Measurements from ENCODE around the gene KIT.

KIT gene

DNA sequence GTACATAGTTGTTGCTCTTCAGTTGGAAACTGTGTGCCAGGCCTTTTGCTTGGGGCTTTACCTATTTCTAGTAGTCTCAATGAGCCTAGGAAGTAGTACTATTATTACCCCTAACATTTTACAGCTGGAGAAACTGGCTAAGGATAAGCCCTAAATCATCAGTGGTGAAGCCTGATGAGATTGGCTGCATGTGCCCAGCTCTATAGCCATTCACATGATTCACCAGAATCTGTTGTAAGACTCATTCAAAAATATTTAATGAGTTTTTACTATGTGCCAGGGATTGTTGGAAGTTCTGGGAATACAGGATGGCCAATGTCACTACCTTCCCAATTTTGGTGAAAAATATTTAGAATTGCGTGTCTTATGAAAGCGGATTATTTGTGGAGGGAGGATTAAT, 2.8 kb downstream of the KIT start:
- no peak for DNase-seq (ENCODE audit: low read depth, low spot score)

DNA sequence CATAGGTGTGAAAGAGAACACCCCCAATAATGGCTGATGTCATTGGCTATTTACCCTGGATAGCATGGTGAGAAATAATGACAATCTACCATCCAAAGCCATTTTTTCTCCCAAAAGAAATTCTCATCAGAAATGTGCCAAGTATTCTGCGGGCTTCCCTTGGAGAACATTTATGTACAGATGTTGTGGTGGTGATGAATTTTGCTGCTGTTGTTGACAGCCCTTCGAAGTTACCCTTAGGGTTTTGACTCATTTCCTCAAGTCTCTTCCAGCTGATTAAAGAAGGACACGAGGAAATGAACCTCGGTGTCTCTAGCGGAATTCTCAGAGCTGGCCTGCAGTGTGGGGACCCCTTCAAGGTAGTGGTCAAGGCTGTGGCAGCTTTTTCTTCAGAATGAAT, 3.4 kb downstream of the KIT start:
- no peak for DNase-seq (ENCODE audit: low read depth, low spot score)

DNA sequence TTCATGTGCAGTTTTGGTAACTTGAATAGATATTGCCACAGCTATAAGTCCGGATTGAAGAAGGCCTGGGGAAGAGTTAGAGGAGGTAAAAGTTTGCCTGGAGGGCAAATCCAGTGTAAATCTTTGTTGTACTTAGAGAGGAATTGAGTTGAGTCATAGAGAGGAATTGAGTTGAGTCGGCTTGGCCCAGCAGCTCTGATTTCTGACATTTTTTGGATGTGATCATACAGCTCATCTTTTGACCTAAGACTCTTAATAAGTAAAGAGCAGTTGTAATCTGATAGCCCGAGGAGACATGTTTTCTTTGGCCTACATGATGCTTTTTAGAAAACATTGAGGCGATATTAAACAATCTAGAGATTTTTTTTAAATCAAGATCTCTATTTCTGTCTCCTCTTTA, 3.9 kb downstream of the KIT start:
- no peak for DNase-seq (ENCODE audit: low read depth, low spot score)

DNA sequence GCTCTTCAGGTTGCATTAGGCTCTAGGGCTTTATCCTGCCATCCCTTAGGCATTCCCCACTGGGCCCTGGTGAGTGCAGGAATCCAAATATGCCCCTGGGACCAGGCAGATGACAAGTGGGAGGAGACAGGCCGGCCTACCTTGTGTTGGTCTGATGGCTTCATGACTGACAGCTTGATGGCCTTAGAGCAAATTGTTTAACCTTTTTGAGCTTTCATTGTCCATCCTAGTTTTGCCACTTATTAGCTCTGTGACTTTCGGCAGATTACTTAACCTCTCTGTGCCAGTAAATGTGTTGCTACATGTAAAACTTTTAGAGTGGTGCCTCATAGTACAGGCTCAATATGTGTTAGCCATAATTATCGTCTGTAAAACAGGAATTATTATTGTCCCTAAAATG, 4.4 kb downstream of the KIT start:
- DNase-seq (ENCODE audit: low read depth, low spot score): no peak

DNA sequence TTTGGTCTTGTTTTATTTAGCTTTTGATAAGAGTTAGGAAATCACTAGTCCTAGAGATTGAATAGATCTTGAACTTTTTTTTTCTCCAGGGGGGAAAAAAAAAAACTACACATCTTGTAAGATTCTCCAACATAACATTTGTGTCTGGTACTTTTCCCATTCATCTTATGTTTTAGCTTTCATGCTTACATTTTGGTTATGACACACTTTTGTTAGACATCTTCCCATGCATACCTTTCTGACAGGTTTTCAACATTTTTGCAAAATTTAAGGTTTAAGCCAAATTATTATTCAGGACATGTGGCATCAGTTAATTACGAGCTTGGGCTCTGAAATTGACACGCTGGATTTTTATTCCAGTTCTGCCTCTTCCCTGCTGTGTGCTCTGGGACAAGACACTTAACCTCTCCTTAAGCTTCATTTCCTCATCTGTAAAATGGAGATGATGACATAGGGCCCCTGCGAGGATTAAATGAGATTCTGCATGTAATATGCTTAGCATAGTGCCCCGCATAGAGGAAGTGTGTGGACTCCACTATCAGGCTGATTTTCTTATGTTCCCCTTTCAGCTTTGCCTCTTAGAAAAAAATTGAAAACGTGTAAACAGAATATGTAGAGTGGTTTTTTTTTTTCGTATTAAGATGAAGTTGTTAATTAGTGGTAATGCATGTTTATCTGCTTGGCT, 5.3 kb downstream of the KIT start:
- DNase-seq (ENCODE audit: low read depth, low spot score): no peak

DNA sequence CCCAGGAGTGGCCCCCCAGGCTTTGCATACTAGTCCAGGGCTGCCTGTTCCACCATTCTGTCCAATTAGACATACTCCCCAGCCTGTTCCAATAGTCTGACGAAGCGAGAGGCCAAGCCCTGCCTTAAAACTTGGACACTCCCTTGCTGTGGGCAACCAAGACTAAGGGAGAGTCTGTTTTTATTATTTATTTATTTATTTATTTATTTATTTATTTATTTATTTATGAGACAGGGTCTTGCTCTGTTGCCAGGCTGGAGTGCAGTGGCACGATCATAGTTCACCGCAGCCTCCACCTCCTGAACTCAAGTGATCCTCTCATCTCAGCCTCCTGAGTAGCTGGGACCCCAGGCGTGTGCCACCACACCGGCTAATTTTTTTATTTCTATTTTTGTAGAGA, 6.6 kb downstream of the KIT start:
- DNase-seq (ENCODE audit: low read depth, low spot score): no peak

DNA sequence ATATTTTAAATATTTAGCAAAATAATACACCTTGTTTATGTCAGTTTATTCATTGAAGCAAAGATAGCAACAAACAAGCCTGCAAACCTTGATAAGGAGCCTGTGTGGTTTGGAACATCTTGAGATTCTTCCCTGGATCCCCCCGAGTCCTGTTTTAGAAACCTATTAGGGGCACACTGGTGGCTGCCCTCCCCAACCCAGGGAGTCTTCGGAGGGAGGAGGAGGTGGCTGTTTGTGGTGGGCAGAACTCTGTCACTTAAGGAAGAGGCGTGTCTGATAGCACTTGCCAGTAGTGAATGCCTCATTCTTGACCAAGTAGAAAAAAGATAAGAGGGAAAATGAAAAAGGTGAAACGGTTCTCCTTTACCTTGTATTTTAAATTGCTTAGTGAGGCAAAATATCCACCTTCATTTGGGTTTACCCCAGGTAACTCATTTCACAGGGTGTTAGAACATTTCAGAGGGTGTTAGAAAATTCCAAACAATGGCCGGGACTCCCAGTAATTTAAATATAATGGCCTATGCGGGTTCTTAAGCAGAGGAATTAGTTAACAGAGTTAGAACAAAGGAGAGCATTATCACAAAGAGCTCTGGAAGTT, 10.4 kb downstream of the KIT start:
- no peak for DNase-seq (ENCODE audit: low read depth, low spot score)

DNA sequence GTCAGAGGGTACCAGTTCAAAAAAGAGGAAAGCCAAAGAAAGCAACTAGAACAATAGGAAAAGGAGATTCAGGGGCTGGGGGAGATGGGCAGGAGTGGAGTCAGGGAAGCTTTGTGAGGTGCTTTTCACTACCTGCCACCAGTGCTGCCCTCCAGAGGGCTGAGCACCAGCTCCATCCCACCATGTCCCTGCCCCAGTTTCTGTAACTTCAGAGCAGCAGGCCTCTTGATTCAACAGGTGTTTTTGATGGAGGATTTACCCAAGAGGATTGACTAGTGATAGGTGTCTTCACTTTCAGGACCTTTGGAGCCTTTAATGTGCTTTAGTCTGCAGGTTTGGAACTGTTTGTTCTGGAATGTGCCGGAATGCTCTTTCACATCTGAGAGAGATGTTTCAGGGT, 12.1 kb downstream of the KIT start:
- no peak for DNase-seq (ENCODE audit: low read depth, low spot score)

DNA sequence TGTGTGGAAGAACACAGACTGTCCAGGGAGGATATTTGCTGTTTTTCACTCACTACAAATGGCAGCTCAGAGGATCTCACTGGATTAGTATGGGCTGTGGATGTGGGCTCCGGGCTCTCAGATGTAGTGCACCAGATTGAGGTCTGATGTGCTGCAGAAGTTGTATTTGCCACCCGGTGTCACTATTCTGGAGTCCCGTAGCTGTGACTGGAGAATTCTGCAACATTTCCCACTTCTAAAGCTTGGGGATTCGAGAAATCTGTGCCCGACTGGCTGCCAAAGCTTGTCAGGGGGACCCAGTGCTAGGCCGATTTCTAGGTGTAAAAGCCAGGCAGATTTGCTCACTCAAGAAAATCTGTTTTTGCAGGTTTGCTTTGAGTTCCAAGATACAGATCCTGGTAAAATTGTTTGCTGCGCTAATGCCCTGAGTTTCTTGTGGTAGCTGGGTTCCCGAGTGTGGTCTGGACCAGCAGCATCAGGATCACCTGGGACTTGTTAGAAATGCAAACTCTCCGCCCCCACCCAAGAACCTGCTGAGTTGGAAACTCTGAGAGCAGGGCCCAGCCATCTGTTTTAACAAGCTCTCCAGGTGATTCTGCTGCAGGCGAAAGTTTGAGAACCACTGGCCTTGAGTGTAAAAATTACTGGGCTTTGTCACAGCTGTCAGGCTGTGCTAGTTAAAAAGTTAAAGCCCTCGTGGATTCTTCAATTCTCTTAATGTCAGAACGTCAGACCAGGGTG, 18.1 kb downstream of the KIT start:
- no peak for DNase-seq (ENCODE audit: low read depth, low spot score)

DNA sequence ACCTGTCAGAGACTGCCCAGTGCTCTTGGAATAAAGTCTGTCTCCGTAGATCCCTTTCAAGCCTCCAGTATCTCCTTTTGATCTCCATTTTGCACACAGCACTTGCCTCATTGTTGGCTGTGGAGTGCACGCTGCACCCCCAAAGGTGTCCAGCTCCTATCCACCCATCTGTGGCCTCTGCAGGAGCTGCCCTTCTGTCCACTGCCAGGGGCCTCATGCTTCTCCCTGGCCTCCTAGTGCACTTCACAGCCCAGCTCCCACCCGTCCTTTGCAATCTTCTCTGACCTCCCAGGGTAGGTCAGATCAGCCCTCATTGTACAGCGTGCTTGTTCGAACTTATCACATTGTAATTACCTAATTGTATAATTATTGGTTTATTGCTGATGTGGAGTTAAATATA, 18.9 kb downstream of the KIT start:
- DNase-seq (ENCODE audit: low read depth, low spot score): no peak

DNA sequence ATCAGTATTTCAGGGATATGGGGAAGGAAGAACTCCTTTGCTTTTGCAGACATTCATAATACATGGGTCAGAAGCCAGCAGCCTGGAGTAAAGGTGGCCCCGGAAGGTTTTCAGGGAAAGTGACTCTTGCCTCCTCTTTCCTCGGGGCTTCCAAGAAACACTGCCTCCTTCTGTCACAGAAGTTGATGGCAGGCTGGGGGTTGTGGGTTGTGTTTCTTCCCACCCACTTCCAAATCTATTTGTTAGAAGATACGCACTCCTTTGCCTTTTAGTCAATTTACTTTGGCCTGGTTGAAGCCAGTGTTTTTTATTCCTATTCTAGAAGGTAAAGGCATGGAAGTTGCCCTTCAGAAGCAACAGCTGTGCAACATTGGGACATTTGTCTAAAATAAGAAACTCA, 19.7 kb downstream of the KIT start:
- no peak for DNase-seq (ENCODE audit: low read depth, low spot score)

DNA sequence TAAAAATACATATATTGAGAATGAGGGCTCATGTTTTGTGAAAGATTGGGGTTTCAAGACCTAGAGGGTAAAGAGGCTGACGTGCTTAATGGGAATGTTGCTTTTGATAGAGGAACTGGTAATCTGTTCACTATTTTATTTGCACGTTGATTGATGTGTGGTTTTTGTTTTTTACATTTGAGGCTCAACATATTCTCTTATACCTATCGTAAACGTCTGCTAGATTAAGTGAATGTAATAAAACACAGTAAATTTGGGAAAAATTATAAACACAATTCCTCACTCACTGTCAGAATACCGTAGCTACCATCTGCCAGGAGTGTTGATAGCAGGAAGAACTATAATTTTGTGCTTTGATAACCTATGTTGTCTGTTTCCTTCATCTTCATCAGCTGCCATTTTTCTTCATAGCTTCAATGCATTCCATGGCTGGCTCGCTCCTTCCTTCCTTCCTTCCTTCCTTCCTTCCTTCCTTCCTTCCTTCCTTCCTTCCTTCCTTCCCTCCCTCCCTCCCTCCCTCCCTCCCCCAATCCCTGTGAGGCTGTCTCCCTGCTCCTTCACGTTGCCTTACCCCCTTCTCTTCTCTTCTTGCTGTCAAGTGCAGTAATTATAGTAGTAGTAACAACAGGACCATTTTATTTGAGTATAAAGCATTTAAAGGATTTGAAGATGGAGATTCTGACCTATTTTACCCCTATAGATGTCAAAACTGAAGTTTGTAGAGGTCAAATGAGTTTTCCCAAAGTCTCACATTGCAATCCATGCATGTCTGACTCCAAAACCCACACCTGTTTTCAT, 20.3 kb downstream of the KIT start:
- DNase-seq (ENCODE audit: low read depth, low spot score): no peak

DNA sequence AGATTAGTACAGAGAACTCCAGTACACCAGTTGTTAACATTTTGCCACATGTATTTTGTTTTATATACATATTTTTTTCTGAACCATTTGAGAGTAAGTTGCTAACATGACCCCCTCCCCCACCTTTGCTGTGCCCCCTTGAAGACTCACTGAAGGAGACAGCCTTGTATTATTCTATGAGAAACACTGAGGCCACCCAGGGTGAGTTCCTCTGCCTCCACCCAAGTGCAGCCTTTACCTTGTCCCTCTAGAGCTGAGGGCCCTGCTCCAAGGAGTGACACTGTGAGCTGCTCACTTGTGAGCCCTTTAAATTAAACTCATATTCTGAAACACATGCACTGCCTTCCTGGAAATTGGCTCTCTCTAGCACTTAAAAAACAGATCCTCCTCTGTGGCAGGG, 21.1 kb downstream of the KIT start:
- DNase-seq (ENCODE audit: low read depth, low spot score): no peak

DNA sequence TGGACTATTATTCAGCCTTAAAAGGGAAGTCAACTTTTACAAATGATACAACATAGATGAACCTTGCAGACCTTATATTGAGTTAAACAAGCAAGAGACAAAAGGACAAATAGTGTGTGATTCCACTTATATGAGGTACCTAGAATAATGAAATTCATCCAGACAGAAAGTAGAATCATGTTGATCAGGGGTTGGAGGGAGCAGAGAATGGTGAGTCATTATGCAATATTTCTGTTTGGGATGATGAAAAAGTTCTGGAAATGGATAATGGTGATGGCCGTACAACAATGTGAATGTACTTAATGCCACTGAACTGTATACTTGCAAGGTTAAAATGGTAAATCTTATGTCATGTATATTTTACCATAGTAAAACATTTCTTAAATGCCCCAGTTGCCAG, 22.1 kb downstream of the KIT start:
- no peak for DNase-seq (ENCODE audit: low read depth, low spot score)

DNA sequence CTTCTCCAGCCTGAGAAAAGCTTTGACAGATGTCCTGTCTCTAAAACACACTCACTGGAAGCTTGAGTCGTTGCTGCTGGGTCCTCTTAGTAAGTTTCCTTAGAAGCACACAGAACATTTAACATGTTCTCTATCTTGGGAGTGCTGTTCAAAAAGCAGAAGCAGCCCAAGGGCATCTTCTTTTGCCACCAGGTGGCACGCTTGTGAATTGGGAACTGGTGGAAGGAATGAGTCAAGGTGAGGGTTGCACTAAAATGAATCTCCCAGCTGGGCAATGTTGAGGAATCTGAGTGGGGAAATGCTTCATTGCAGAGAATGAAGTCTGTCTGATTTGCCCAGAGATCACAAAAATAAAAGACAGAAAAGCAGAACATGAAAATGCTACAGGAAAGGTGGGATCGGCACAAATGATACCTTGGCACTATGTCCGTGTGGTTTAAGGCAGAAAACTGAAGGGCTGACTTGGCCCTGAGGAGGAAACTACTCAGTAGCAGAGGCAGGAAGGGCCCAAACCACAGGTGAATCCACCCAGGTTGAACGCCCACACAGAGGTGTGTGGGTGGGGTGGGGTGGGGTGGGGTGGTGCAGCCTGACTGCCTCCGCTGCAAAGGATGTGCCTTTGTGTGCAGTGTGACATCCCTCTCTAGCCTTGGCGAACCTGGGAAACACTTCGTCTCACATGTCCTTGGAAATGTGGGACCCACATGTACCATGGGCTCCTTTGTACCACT, 26.0 kb downstream of the KIT start:
- peak; percentile 10 for DNase-seq (ENCODE audit: low read depth, low spot score)

DNA sequence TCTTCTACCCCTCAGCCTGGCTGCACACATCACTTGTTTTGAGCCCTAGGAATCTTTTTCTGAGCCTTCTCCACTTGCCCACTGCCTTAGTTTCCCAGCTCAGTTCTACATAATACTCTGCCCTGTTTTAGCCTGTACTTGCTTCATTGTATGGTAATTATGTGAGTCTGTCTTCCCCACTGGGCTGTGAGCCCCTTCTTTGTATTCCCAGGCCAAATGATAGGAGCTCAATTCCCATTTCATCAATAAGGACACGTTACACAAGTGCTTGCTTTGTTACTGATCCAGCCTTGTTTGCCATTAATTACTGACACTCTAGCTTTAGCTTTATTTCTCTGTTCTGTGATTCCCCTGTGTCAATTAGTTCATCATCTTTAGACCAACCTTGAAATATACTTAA, 28.1 kb downstream of the KIT start:
- DNase-seq (ENCODE audit: low read depth, low spot score): no peak

DNA sequence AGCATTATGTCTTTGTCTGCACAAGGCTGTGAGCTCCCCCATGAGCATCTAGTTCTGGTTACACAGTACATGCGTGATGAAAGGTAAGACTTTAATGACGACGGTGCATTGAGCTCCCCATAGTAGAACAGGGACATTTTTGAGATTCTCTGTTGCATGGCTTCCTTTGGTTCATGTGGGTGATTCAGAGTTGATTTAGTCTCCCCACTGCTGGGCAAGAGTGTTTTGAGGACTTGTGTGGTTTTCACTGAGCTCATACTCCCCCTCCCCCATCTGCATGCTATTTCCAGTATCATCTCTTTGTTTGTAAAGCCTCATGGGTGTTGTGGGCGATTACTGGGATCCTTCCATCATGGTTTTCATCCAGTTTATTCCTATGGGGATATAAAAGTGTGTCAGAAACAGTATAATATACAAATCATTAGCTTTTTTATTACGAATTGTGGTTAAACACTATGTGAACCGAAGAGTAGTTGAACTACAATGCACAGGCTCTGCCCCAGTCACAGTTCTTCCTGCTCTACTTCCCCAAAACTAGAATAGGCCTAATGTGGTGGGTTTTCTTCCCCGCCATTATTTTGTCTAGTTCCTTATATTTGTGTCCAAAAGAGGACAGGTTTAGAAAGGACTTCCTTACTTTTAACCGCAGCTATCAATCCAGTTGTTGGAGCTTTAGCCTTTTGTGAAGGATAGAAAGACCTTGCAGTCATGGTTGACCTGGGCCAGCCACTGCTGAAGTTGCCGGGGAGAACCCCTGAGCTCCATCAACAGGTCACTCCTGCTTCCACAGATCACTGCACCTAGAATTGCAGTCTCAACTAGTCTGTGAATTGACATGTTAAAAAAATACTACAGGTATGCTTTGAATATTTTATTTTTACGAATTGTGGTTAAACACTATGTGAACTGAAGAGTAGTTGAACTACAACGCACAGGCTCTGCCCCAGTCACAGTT, 30.4 kb downstream of the KIT start:
- no peak for DNase-seq (ENCODE audit: low read depth, low spot score)

DNA sequence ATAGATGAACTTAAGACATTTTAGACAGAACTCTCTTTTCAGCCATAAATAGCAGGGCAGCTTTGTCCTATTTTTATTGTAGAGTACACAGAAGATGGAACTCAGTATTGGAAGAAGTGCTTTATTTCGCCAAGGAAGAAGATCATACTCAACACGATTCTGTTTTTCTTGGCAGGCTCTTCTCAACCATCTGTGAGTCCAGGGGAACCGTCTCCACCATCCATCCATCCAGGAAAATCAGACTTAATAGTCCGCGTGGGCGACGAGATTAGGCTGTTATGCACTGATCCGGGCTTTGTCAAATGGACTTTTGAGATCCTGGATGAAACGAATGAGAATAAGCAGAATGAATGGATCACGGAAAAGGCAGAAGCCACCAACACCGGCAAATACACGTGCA, 37.6 kb downstream of the KIT start:
- DNase-seq (ENCODE audit: low read depth, low spot score): no peak

DNA sequence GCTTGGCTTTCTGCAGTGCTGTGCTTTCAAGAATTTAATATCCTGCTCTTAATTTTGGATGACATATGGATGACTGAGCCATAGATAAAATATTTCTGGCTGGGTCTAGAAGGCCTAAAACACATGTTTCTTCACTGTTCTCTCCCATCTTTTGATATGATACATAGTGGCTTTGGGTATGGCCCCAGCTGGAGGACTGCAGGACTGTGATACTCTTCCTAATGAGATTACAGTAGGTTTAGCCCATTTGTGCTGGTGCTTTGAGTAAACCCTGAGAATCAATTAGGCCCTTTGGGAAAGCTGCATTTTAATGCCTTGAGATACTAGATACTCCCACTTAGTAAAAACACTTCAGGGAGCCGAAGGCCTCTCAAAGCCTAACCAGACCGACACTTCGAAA, 38.0 kb downstream of the KIT start:
- no peak for DNase-seq (ENCODE audit: low read depth, low spot score)

DNA sequence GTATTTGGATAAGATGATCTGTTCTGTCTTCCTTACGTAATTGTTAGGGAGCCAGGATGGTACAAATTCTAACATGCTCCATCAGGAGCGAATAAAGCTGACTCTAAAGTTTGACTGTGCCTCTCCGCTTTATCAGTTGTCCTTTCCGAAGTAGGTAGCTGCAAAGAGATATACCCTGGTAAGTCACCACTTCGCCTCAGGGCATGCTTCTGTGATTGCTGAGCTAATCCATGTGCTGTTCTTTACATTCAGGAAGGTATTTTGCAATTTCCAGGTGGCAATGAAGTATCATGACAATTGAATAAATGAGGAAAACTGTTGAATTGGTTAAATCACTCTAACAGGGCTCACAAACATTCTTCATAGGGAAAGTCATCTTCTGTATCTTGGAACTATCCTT, 38.9 kb downstream of the KIT start:
- DNase-seq (ENCODE audit: low read depth, low spot score): no peak

DNA sequence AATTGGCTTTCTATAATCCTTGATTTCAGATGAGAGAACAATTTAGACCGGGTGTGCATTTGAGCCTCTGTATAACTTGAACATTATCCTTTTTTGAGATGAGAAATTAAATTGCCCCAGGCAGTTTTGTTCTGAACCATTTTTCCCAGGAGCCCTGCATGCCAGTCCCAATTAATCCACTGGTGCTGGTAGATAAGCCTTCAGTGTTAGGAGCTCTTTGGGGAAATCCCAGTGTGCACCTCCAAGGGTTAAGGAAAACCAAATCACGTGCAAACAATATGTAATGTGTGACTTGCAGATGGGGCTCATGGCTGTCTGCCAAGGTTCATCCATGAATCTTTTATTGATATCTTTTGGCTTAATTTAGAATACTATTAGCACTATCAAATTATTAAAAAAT, 43.2 kb downstream of the KIT start:
- no peak for DNase-seq (ENCODE audit: low read depth, low spot score)
